ENCODE data around the gene TSPAN13.
"Not testable (repeated sequence)": the region's sequence is repeated elsewhere in the genome, so short reads cannot be mapped to it uniquely, and the experiment has no call there.

Gene TSPAN13

DNA sequence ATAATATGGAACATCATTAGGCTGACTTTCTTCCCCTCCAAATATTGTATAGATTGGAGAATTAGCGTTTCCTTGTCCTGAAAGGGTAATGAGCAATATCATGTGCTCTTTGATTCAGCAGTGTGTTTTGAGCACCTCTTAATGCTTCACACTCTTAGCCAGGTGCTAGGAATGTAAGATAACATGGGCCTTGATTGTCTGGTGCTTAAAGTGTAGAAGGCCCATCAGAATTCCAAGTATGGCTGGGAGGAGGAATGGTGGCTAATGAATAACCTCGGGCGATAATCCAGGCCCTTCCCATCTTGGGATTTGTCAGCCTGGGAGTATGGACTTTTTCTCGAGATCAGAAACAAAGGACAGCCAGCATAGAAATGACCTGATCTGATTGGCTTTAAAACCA, 8.6 kb downstream of the TSPAN13 start:
- no peak overlapping the region for H3K27ac ChIP-seq (ENCODE audit: low read length)
- H3K4me3 ChIP-seq (ENCODE audit: low read length), result no peak overlapping the region
- no peaks in the 10 kb centered on the region for H3K9me3 ChIP-seq (ENCODE audit: control insufficient read depth, low read depth, low read length)
- no peaks in the 10 kb centered on the region for H3K27me3 ChIP-seq (ENCODE audit: control insufficient read depth, insufficient read depth, low read length)
- no peak overlapping the region for H3K9ac ChIP-seq (ENCODE audit: low read length)
- H3K4me1 ChIP-seq (ENCODE audit: control insufficient read depth, low read depth, low read length), result no peaks in the 10 kb centered on the region
- no peaks in the 10 kb centered on the region for H3K36me3 ChIP-seq (ENCODE audit: control insufficient read depth, low read depth, low read length)

DNA sequence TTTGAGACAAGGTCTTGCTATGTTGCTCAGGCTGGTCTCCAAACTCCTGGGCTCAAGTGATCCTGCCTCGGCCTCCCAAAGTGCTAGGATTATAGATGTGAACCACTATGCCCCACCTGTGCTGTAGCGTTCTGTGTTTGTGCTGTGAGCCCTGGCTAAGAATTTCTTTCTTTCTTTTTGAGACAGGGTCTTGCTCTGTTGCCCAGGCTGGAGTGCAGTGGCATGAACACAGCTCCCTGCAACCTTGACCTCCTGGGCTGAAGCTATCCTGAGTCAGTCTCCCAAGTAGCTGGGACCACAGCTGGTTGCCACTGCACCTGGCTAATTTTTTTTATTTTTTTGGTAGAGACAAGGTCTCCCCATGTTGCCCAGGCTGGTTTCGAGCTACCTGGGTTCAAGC, 11.4 kb downstream of the TSPAN13 start:
- no peaks in the 10 kb centered on the region for H3K27me3 ChIP-seq (ENCODE audit: control insufficient read depth, insufficient read depth, low read length)
- no peak overlapping the region for H3K27ac ChIP-seq (ENCODE audit: low read length)
- no peaks in the 10 kb centered on the region for H3K4me1 ChIP-seq (ENCODE audit: control insufficient read depth, low read depth, low read length)
- H3K4me3 ChIP-seq (ENCODE audit: low read length), result no peak overlapping the region
- H3K36me3 ChIP-seq (ENCODE audit: control insufficient read depth, low read depth, low read length), result no peaks in the 10 kb centered on the region
- no peaks in the 10 kb centered on the region for H3K9me3 ChIP-seq (ENCODE audit: control insufficient read depth, low read depth, low read length)
- no peak overlapping the region for H3K9ac ChIP-seq (ENCODE audit: low read length)

DNA sequence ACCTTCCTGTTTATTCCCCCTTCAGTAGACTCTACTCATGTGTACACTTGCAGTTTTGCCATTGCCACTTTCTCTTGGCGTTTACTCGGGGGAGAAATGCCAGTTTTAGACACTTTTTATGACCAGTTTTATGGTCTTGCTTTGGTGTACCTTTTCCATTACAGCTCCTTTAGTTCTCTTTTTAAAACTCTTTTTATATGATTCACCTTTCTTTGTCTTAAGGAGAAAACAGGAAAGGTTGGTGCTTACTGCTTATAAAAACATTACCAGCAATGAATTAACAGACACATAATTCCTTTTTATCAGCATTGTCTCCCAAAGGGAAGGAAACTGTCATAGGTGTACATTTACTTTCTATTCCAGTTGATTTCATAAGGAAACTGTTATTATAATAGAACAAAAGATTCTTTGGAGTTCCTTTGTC, 11.9 kb downstream of the TSPAN13 start:
- H3K4me3 ChIP-seq (ENCODE audit: low read length), result no peak overlapping the region
- no peak overlapping the region for H3K9ac ChIP-seq (ENCODE audit: low read length)
- peaks cover under 1% of the 10 kb centered on the region for H3K4me1 ChIP-seq (ENCODE audit: control insufficient read depth, low read depth, low read length)
- H3K27ac ChIP-seq (ENCODE audit: low read length), result no peak overlapping the region
- no peaks in the 10 kb centered on the region for H3K36me3 ChIP-seq (ENCODE audit: control insufficient read depth, low read depth, low read length)
- H3K9me3 ChIP-seq (ENCODE audit: control insufficient read depth, low read depth, low read length), result no peaks in the 10 kb centered on the region
- H3K27me3 ChIP-seq (ENCODE audit: control insufficient read depth, insufficient read depth, low read length), result no peaks in the 10 kb centered on the region

DNA sequence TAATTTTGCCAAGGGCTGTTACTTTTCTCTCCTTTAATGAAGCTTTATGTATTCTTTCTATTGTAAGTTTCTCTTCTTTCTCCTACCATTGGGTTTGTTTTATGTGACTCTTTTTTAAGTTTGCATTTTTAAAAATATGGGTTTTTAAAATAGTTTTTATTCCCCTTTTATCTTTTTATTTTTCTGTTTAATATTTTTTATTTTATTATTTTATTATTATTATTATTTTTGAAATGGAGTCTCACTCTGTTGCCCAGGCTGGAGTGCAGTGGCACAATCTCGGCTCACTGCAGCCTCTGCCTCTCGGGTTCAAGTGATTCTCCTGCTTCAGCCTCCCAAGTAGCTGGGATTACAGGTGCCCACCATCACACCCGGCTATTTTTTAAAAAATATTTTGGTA, 16.4 kb downstream of the TSPAN13 start:
- not testable (repeated sequence) for H3K4me1 ChIP-seq (ENCODE audit: control insufficient read depth, low read depth, low read length); H3K9ac ChIP-seq (ENCODE audit: low read length); H3K4me3 ChIP-seq (ENCODE audit: low read length); H3K27me3 ChIP-seq (ENCODE audit: control insufficient read depth, insufficient read depth, low read length); H3K9me3 ChIP-seq (ENCODE audit: control insufficient read depth, low read depth, low read length); H3K36me3 ChIP-seq (ENCODE audit: control insufficient read depth, low read depth, low read length); H3K27ac ChIP-seq (ENCODE audit: low read length)

DNA sequence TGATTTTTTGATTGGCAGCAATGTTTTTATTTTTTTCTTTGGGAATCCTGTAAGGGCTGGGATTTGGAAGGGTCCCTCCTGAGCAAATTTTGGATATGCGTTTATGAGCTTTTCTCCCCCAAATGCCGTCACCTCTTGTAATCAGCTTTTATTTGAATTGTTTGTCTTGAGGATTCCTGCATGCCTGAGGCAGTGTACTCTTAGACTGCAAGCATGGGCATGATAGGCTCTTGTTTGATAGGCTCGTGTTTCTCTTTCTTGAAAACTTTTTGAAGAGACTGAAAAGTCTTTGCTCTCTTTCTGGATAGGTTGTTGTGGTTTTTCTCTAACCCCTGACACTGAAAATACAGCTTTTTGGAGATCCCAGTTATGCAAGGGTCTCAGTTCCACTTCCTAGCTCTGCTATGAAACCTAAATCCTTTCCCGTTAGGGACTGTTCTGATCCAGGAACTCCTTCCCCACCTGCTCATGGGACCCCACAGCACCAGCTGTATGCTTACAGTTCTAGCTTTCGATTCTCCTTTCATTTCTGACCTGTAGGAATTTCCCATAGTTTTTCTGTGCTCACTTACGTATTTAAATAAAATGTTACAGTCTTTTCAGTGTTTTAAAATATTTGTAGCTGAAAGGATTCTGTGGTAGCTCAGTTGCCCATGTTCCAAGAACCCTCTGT, 17.2 kb downstream of the TSPAN13 start:
- H3K36me3 ChIP-seq (ENCODE audit: control insufficient read depth, low read depth, low read length), result no peaks in the 10 kb centered on the region
- no peak overlapping the region for H3K4me3 ChIP-seq (ENCODE audit: low read length)
- H3K27ac ChIP-seq (ENCODE audit: low read length), result no peak overlapping the region
- H3K27me3 ChIP-seq (ENCODE audit: control insufficient read depth, insufficient read depth, low read length), result no peaks in the 10 kb centered on the region
- H3K9me3 ChIP-seq (ENCODE audit: control insufficient read depth, low read depth, low read length), result no peaks in the 10 kb centered on the region
- H3K4me1 ChIP-seq (ENCODE audit: control insufficient read depth, low read depth, low read length), result peaks cover 7% of the 10 kb centered on the region
- H3K9ac ChIP-seq (ENCODE audit: low read length), result no peak overlapping the region

DNA sequence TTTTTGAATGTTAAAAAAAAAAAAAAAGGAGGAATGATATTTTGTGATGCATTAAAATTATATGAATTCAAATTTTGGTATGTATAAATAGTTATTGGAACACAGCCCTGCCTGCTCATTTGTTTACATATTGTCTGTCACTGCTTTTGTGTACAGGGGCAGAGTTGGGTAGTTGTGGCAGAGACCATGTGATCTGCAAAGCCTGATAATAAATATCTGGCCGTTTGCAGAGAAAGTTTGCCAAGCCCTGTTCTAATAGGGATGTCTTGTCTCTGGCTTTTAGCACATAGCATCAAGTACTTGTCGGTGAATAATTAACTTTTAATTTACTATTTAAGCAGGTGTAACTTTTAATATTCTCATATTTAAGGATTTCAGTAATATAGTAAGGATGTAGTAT, 19.8 kb downstream of the TSPAN13 start:
- Histone ChIP-seq H3K9me3 (ENCODE audit: control insufficient read depth, low read depth, low read length) (no peaks in the 10 kb centered on the region), H3K27me3 (ENCODE audit: control insufficient read depth, insufficient read depth, low read length) (no peaks in the 10 kb centered on the region), H3K36me3 (ENCODE audit: control insufficient read depth, low read depth, low read length) (no peaks in the 10 kb centered on the region), H3K4me1 (ENCODE audit: control insufficient read depth, low read depth, low read length) (peaks cover 12% of the 10 kb centered on the region), H3K4me3 (ENCODE audit: low read length) (no peak overlapping the region), H3K27ac (ENCODE audit: low read length) (no peak overlapping the region), H3K9ac (ENCODE audit: low read length) (no peak overlapping the region)

DNA sequence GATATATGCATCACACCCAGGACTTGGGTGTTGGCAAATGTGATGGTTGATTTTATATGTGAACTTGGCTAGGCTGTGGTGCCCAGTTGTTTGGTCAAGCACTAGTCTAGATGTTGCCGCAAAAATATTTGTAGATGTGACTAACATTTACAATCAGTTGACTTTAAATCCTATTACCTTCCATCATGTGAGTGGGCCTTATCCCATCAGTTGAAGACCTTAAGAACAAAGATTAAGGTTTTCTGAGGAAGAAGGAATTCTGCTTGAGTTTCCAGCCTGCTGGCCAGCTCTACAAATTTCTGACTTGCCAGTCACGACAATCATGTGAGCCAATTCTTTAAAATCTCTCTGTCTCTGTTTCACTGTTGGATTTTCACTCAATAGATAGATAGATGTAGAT, 20.3 kb downstream of the TSPAN13 start:
- Histone ChIP-seq H3K9ac (ENCODE audit: low read length) (no peak overlapping the region), H3K4me1 (ENCODE audit: control insufficient read depth, low read depth, low read length) (peaks cover 17% of the 10 kb centered on the region), H3K4me3 (ENCODE audit: low read length) (no peak overlapping the region), H3K27me3 (ENCODE audit: control insufficient read depth, insufficient read depth, low read length) (no peaks in the 10 kb centered on the region), H3K36me3 (ENCODE audit: control insufficient read depth, low read depth, low read length) (no peaks in the 10 kb centered on the region), H3K27ac (ENCODE audit: low read length) (no peak overlapping the region), H3K9me3 (ENCODE audit: control insufficient read depth, low read depth, low read length) (no peaks in the 10 kb centered on the region)

DNA sequence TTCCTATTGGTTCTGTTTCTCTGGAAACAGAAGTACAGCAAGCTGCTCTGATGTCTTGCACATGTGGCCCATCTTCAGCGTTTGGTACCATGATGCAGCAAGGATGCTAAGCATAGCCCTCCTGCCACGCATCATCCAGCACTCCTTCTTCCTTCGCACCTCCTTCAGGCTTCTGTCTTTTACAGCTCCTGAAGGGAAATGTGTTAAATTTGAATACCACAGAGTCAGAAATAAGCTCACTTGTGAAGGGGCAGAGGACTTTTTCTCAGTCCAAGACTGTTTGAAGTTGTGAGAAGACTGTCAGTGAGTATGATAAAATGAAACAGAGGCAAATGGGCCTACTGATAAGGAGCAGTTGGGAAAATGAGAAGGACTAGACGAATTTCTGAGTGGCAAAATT, 20.7 kb downstream of the TSPAN13 start:
- H3K4me1 ChIP-seq (ENCODE audit: control insufficient read depth, low read depth, low read length), result peaks cover 19% of the 10 kb centered on the region
- no peak overlapping the region for H3K27ac ChIP-seq (ENCODE audit: low read length)
- H3K9me3 ChIP-seq (ENCODE audit: control insufficient read depth, low read depth, low read length), result no peaks in the 10 kb centered on the region
- H3K36me3 ChIP-seq (ENCODE audit: control insufficient read depth, low read depth, low read length), result no peaks in the 10 kb centered on the region
- H3K9ac ChIP-seq (ENCODE audit: low read length), result no peak overlapping the region
- H3K27me3 ChIP-seq (ENCODE audit: control insufficient read depth, insufficient read depth, low read length), result no peaks in the 10 kb centered on the region
- no peak overlapping the region for H3K4me3 ChIP-seq (ENCODE audit: low read length)

DNA sequence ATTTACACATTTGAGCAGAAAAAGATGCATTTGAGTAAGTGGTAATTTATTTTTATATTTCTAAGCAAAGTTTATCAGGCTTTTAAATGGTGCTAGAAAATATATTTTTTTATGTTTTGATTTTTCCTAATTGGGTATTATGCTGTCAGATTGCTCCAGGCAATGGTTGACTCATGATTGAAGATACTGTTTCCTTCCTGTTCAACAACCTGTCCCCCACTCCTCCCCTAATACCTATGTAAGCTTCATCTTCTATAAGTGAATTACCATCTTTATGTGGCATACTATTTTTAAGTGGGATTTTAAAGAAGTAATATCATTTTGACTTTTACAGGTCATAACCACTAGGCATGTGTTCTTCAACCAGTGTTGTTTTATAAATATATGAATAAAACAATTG, 21.4 kb downstream of the TSPAN13 start:
- H3K9ac ChIP-seq (ENCODE audit: low read length), result no peak overlapping the region
- peaks cover 19% of the 10 kb centered on the region for H3K4me1 ChIP-seq (ENCODE audit: control insufficient read depth, low read depth, low read length)
- H3K27ac ChIP-seq (ENCODE audit: low read length), result no peak overlapping the region
- H3K36me3 ChIP-seq (ENCODE audit: control insufficient read depth, low read depth, low read length), result no peaks in the 10 kb centered on the region
- H3K9me3 ChIP-seq (ENCODE audit: control insufficient read depth, low read depth, low read length), result no peaks in the 10 kb centered on the region
- no peak overlapping the region for H3K4me3 ChIP-seq (ENCODE audit: low read length)
- H3K27me3 ChIP-seq (ENCODE audit: control insufficient read depth, insufficient read depth, low read length), result no peaks in the 10 kb centered on the region

DNA sequence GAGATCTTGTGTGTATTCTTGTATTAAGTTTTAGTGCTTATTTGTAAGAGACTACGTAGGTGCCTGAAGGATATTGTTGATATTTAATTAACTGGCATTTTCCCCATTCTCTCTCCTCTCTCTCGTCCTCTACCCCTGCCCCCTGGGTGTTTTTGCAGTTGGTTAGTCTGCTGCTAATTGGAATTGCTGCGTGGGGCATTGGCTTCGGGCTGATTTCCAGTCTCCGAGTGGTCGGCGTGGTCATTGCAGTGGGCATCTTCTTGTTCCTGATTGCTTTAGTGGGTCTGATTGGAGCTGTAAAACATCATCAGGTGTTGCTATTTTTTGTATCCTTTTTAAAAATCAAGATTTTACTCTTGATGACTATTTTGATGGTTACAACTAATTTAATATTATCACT, 22.5 kb downstream of the TSPAN13 start:
- peaks cover 13% of the 10 kb centered on the region for H3K4me1 ChIP-seq (ENCODE audit: control insufficient read depth, low read depth, low read length)
- no peaks in the 10 kb centered on the region for H3K9me3 ChIP-seq (ENCODE audit: control insufficient read depth, low read depth, low read length)
- H3K27ac ChIP-seq (ENCODE audit: low read length), result no peak overlapping the region
- H3K36me3 ChIP-seq (ENCODE audit: control insufficient read depth, low read depth, low read length), result no peaks in the 10 kb centered on the region
- H3K27me3 ChIP-seq (ENCODE audit: control insufficient read depth, insufficient read depth, low read length), result no peaks in the 10 kb centered on the region
- no peak overlapping the region for H3K4me3 ChIP-seq (ENCODE audit: low read length)
- no peak overlapping the region for H3K9ac ChIP-seq (ENCODE audit: low read length)

DNA sequence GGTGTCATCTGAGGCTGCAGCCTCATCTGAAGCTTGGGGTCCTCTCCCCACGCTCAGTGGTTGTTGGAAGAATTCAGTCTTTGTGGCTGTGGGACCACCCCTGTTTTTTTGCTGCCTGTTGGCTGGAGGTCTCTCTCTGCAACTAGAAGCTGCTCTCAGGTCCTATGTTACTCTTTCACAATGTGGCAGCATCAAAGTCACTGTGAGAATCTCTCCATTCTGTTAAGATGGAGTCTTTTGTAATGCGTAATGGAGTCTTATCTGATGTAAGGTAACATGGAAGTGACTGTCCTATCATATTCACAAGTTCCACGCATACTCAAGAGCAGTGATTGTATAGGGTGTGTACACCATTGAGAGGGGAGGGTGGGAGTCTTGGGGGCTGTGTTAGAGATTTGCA, 24.9 kb downstream of the TSPAN13 start:
- H3K36me3 ChIP-seq (ENCODE audit: control insufficient read depth, low read depth, low read length), result no peaks in the 10 kb centered on the region
- H3K4me3 ChIP-seq (ENCODE audit: low read length), result no peak overlapping the region
- H3K9me3 ChIP-seq (ENCODE audit: control insufficient read depth, low read depth, low read length), result no peaks in the 10 kb centered on the region
- no peak overlapping the region for H3K9ac ChIP-seq (ENCODE audit: low read length)
- H3K27ac ChIP-seq (ENCODE audit: low read length), result peak overlapping the region; percentile 62
- no peaks in the 10 kb centered on the region for H3K27me3 ChIP-seq (ENCODE audit: control insufficient read depth, insufficient read depth, low read length)
- H3K4me1 ChIP-seq (ENCODE audit: control insufficient read depth, low read depth, low read length), result peaks cover 12% of the 10 kb centered on the region

DNA sequence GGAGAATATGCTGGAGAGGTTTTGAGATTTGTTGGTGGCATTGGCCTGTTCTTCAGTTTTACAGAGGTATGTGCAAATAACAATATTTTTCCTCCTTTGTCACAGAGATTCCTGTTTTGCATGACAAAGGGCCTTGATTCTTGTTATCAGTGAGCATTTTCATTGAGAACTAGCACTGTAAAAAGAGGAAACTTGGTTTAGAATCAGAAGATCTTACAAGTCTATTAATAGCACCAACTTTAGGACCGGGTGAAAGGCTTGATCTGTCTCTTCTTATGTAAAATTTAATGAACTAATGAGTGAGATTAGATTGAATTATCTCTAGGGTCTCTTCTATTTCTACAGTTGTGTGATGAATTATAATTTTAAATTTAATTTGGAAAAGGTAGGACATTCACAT, 25.5 kb downstream of the TSPAN13 start:
- Histone ChIP-seq H3K4me1 (ENCODE audit: control insufficient read depth, low read depth, low read length) (peaks cover 12% of the 10 kb centered on the region), H3K27me3 (ENCODE audit: control insufficient read depth, insufficient read depth, low read length) (no peaks in the 10 kb centered on the region), H3K9me3 (ENCODE audit: control insufficient read depth, low read depth, low read length) (no peaks in the 10 kb centered on the region), H3K4me3 (ENCODE audit: low read length) (no peak overlapping the region), H3K27ac (ENCODE audit: low read length) (no peak overlapping the region), H3K9ac (ENCODE audit: low read length) (no peak overlapping the region), H3K36me3 (ENCODE audit: control insufficient read depth, low read depth, low read length) (no peaks in the 10 kb centered on the region)
